ENCODE measurements around the gene EVC. TPM values are rescaled to one million over a fixed set of nuclear protein-coding genes. Genes with fewer than 3 reads are reported as not detected.

Gene EVC
- total and polyA plus RNA-seq, 2 donors (not counting 1 experiment from before 2014, with no cell fraction given), result 4.9 to 39.0 TPM

GRCh38 chr4:5782829-5783476 lies 72.0 kb downstream of the EVC start:
- Histone ChIP-seq H3K9me3 (ENCODE audit: control insufficient read depth, insufficient read depth, low read depth, low read length) (no peaks in the 10 kb centered on the region), H4K20me1 (ENCODE audit: control insufficient read depth, extremely low read depth, insufficient read depth, low read length) (no peaks in the 10 kb centered on the region), H3K9ac (ENCODE audit: insufficient read depth, low read length) (no peak overlapping the region), H3K4me2 (ENCODE audit: extremely low read depth, insufficient read depth, low read length) (no peak overlapping the region), H2AFZ (ENCODE audit: low read length) (no peak overlapping the region), H3K4me1 (ENCODE audit: control insufficient read depth, extremely low read depth, insufficient read depth, low read length) (peaks cover 4% of the 10 kb centered on the region), H3K79me2 (ENCODE audit: control insufficient read depth, insufficient read depth, low read length) (no peaks in the 10 kb centered on the region), H3K4me3 (replicated peaks in 1 of 4; ENCODE audit: control extremely low read depth in 1 of 4, insufficient read depth in 1 of 4, low read depth in 3 of 4, low read length in 4 of 4) (no peak overlapping the region), H3K27me3 (ENCODE audit: control insufficient read depth, insufficient read depth, low read length) (no peaks in the 10 kb centered on the region), H3K36me3 (ENCODE audit: control insufficient read depth, insufficient read depth, low read length) (peaks cover 6% of the 10 kb centered on the region), H3K27ac (ENCODE audit: insufficient read depth, low read length) (no peak overlapping the region)
- TF ChIP-seq EZH2 (IDR thresholded peaks at IDR 0.05; ENCODE audit: low read length, missing control alignments), result no peak
- TF ChIP-seq CTCF (conservative IDR thresholded peaks at IDR 0.05 in 1 of 2, IDR thresholded peaks at IDR 0.05 in 1 of 2; ENCODE audit: low read depth in 1 of 2, low read length in 2 of 2), result no peak
- no peak for DNase-seq (ENCODE audit: low read depth in 2 of 2)

GRCh38 chr4:5783486-5783885 lies 72.5 kb downstream of the EVC start:
- H3K27me3 ChIP-seq (ENCODE audit: control insufficient read depth, insufficient read depth, low read length), result no peaks in the 10 kb centered on the region
- no peaks in the 10 kb centered on the region for H4K20me1 ChIP-seq (ENCODE audit: control insufficient read depth, extremely low read depth, insufficient read depth, low read length)
- no peak for TF ChIP-seq CTCF (conservative IDR thresholded peaks at IDR 0.05 in 1 of 2, IDR thresholded peaks at IDR 0.05 in 1 of 2; ENCODE audit: low read depth in 1 of 2, low read length in 2 of 2)
- TF ChIP-seq EZH2 (IDR thresholded peaks at IDR 0.05; ENCODE audit: low read length, missing control alignments), result no peak
- no peak overlapping the region for H3K4me3 ChIP-seq (replicated peaks in 1 of 4; ENCODE audit: control extremely low read depth in 1 of 4, insufficient read depth in 1 of 4, low read depth in 3 of 4, low read length in 4 of 4)
- H2AFZ ChIP-seq (ENCODE audit: low read length), result no peak overlapping the region
- no peaks in the 10 kb centered on the region for H3K9me3 ChIP-seq (ENCODE audit: control insufficient read depth, insufficient read depth, low read depth, low read length)
- peaks cover 4% of the 10 kb centered on the region for H3K4me1 ChIP-seq (ENCODE audit: control insufficient read depth, extremely low read depth, insufficient read depth, low read length)
- H3K27ac ChIP-seq (ENCODE audit: insufficient read depth, low read length), result no peak overlapping the region
- H3K79me2 ChIP-seq (ENCODE audit: control insufficient read depth, insufficient read depth, low read length), result no peaks in the 10 kb centered on the region
- no peak overlapping the region for H3K4me2 ChIP-seq (ENCODE audit: extremely low read depth, insufficient read depth, low read length)
- H3K36me3 ChIP-seq (ENCODE audit: control insufficient read depth, insufficient read depth, low read length), result peaks cover 8% of the 10 kb centered on the region
- H3K9ac ChIP-seq (ENCODE audit: insufficient read depth, low read length), result no peak overlapping the region
- DNase-seq (ENCODE audit: low read depth in 2 of 2), result no peak

- no peaks in the 10 kb centered on the region for H3K79me2 ChIP-seq (ENCODE audit: control insufficient read depth, insufficient read depth, low read length)
- no peak overlapping the region for H2AFZ ChIP-seq (ENCODE audit: low read length)
- no peak overlapping the region for H3K4me3 ChIP-seq (replicated peaks in 1 of 4; ENCODE audit: control extremely low read depth in 1 of 4, insufficient read depth in 1 of 4, low read depth in 3 of 4, low read length in 4 of 4)
- H3K4me2 ChIP-seq (ENCODE audit: extremely low read depth, insufficient read depth, low read length), result no peak overlapping the region
- no peaks in the 10 kb centered on the region for H3K27me3 ChIP-seq (ENCODE audit: control insufficient read depth, insufficient read depth, low read length)
- DNase-seq (ENCODE audit: low read depth in 2 of 2), result no peak
- H3K36me3 ChIP-seq (ENCODE audit: control insufficient read depth, insufficient read depth, low read length), result peaks cover 8% of the 10 kb centered on the region
- H3K27ac ChIP-seq (ENCODE audit: insufficient read depth, low read length), result no peak overlapping the region
- TF ChIP-seq EZH2 (IDR thresholded peaks at IDR 0.05; ENCODE audit: low read length, missing control alignments) (no peak), CTCF (conservative IDR thresholded peaks at IDR 0.05 in 1 of 2, IDR thresholded peaks at IDR 0.05 in 1 of 2; ENCODE audit: low read depth in 1 of 2, low read length in 2 of 2) (no peak)
- no peak overlapping the region for H3K9ac ChIP-seq (ENCODE audit: insufficient read depth, low read length)
- H3K4me1 ChIP-seq (ENCODE audit: control insufficient read depth, extremely low read depth, insufficient read depth, low read length), result peaks cover 4% of the 10 kb centered on the region
- no peaks in the 10 kb centered on the region for H4K20me1 ChIP-seq (ENCODE audit: control insufficient read depth, extremely low read depth, insufficient read depth, low read length)
- no peaks in the 10 kb centered on the region for H3K9me3 ChIP-seq (ENCODE audit: control insufficient read depth, insufficient read depth, low read depth, low read length)
These were observed 73.0 kb downstream of the EVC start for GRCh38 chr4:5784021-5784420.

Measured in fibroblast of lung (primary cell).